Fibroblast of skin of left biceps (primary cell): ENCODE data around the gene SIGLECL1.

Experiments used
- DNase-seq, 2 experiments: peaks; one replicate each; pipeline ENCODE4 v3.0.0-alpha.2; 2013; ENCODE audit warnings: low read depth in 2 of 2

Gene SIGLECL1

GRCh38 chr19:51295382-51296126 lies 44.7 kb downstream of the SIGLECL1 start:
- no peak for DNase-seq

- DNase-seq: no peak
Measured at GRCh38 chr19:51296336-51297093, 45.6 kb downstream of the SIGLECL1 start.

- no peak for DNase-seq
Measured at GRCh38 chr19:51297406-51297805, 46.5 kb downstream of the SIGLECL1 start.

- no peak for DNase-seq
Measured at GRCh38 chr19:51301266-51301665, 50.4 kb downstream of the SIGLECL1 start.

- no peak for DNase-seq
Measured at GRCh38 chr19:51305479-51305878, 54.6 kb downstream of the SIGLECL1 start.

GRCh38 chr19:51311351-51312257 lies 60.7 kb downstream of the SIGLECL1 start, which contains the start of gene IGLON5:
TSS of gene IGLON5 (plus strand) at chr19:51311644. CDS start at chr19:51311848, 204 bp downstream.
- DNase-seq: no peak

GRCh38 chr19:51316688-51317087 lies 65.8 kb downstream of the SIGLECL1 start:
- no peak for DNase-seq

GRCh38 chr19:51317376-51317775 lies 66.5 kb downstream of the SIGLECL1 start:
- DNase-seq: no peak

GRCh38 chr19:51317968-51318367 lies 67.1 kb downstream of the SIGLECL1 start:
- DNase-seq: no peak
